HK-2 (cell line): Measurements from ENCODE around the gene FERMT3.

Experiments
- DNase-seq: peaks from one replicate; pipeline ENCODE4 v3.0.0-alpha.2; 2018; ENCODE audit not compliant: unreplicated experiment

Gene FERMT3

DNA sequence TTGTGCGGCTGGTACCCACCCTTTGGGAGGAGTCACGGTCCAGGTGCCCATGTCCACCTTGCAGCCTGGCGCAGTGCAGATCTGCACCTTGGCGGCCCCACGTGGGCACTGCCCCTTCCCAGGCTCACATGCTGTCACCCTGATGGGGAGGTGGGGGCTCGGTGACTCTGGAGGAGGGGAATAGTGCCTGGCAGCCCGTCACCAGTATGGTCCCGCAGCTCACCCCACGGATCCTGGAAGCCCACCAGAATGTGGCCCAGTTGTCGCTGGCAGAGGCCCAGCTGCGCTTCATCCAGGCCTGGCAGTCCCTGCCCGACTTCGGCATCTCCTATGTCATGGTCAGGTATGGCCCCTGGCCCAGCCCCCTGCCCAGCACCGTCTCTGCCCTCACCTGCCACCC is 14.3 kb downstream of the FERMT3 start:
- DNase-seq = no peak

DNA sequence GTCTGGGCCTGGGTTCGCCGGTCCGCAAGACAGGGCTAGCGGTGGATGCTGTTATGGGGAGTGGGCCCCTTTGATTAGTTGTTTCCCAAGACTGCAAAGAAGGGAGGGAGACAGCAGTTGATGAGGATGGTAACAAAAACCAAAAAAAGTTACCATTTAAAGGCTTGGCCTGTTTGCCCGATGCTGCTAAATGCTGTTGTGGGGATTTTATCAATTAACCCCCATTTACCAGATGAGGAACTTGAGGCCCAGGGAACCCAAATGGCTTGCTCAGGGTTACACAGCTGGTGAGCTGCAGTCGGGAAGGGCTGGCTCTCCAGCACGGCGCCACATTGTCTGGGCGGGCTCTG is 16.1 kb downstream of the FERMT3 start:
- DNase-seq = no peak

DNA sequence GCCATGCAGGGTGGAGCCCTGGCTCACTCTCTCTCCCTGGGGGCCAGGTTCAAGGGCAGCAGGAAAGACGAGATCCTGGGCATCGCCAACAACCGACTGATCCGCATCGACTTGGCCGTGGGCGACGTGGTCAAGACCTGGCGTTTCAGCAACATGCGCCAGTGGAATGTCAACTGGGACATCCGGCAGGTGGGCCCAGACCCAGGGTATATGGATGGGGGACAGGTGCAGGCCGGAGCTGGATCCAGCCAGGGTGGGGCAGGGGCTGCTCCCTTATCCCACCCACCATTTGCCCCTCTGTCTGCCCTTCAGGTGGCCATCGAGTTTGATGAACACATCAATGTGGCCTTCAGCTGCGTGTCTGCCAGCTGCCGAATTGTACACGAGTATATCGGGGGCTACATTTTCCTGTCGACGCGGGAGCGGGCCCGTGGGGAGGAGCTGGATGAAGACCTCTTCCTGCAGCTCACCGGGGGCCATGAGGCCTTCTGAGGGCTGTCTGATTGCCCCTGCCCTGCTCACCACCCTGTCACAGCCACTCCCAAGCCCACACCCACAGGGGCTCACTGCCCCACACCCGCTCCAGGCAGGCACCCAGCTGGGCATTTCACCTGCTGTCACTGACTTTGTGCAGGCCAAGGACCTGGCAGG is 16.6 kb downstream of the FERMT3 start:
- no peak for DNase-seq

DNA sequence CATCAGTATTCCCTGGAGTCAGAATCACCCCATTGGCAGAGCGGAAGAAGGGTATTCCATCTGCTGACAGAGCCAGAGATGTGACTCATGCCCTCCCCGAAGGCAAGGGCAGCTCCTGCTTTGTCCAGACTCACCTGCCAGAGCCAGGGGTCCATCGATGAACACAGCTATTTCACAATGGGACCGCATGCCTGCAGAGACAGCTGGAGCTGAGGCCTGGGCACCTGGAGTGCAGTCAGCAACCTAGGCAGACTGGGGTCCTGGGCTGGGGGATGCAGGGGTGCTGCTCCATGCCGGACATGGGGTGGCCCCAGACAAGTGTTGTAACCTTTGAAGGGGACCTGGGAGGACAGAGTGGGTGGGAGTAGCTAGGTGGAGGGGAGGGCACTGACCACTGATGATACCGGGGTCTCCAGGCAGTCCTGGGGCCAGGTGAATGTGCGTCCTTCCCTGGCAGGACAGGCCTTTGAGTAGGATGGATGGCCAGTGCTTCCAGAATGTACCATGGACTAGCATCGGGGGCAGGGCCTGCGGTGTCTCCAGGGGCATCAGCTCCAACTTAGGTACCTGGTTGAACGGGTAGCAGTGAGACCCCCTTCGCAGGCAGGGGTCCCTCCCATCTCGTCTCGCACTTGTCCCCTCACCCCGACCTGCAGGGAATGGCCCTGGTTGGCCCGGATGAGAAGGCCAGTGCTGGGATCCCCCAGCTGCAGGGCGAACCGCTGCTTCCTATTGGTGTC is 17.8 kb downstream of the FERMT3 start:
- no peak for DNase-seq

DNA sequence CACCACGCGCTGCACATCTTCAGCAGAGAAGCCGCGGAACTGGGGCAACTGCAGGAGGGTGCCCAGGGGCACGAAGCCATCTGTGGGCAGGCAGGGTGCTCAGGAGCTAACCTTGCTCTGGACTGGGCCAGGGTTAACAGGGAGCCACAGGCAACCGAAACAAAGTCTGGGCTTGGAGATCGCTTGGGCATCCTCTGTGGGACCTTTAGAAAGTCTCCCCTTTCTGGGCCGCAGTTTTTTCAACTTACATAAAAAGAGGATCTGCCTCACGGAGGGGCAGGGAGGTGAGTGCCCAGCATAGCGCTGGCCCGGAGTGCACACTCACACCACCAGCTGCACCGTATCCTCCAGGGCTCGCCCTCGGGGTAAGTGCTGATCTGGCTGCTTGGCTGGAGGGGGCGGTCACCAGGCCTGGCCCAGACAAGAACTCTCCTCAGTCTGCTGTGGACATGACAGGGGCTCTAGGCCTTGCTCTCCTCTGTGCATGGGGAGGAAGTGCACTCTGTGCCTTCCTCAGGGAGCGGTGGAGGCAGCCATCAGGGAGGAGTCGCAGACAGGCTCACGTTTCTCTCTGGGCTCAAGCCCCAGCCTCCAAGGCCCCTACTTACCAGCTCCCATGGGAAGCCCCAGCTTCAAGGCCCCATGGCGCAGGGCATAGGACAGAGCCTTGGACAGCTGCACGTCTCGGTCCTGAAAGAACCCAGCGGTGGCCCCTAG is 18.5 kb downstream of the FERMT3 start:
- no peak for DNase-seq

DNA sequence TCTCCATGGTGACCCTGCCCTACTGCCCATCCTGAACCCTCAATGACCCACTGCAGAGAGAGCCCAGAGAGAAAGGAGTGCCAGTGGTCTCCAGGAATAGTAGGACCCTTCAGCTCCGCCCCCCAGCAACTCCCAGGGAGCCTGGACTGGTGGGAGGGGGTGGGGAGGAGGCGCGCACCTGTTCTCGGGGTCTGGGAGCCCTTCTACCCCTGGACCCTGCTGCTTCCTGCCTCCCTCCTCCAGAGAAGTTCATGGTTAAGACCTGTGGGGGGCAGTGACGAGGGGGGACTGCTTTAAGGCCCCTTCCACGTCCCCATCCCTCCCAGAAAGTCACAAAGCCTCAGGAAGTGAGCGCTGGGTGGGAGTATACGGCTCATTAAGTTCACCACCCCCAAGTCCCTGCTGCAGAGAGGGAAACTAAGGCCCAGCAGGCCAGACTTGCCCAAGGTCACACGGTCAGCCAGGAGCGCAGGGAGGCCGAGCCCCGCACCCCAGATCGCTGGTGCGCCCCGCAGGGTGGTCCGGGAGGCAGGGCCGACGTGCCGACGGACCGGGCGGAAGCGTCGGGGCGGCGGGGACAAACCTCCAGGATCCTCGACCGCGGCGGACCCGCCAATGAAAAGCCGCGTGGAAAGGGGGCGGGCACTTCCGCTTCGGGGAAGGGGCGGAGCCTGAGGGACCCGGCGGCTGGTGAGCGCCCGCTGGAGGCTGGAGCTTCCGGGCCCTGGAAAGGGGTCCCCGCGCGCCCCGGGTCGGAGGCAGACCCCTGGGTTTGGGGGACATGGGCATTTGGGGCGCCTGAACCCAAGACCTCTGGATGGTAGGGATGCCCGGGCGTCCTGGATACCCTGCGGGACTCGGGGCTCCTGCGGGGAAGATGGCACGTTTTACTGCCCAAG is 19.3 kb downstream of the FERMT3 start, which contains the start of the genes NUDT22 and TRPT1:
NUDT22 (plus strand) TSS at position 667 of the 899 bp plus-strand sequence. CDS start 379 bp downstream, outside the sequence.
TRPT1 (minus strand) TSS at position 579 of the 899 bp plus-strand sequence; CDS start at position 253, 326 bp downstream.
- peak; percentile 84 for DNase-seq

DNA sequence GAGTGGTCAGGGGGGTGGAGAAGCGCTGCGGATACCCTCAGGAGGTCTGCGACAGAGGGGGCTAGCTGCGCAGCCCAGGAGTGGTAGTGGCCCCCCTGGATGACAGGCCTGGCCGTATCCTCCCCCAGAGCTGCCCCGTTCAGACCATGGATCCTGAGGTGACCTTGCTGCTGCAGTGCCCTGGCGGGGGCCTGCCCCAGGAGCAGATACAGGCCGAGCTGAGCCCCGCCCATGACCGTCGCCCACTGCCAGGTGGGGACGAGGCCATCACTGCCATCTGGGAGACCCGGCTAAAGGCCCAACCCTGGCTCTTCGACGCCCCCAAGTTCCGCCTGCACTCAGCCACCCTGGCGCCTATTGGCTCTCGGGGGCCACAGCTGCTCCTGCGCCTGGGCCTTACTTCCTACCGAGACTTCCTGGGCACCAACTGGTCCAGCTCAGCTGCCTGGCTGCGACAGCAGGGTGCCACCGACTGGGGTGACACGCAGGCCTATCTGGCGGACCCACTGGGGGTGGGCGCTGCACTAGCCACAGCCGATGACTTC is 20.1 kb downstream of the FERMT3 start:
- no peak for DNase-seq

DNA sequence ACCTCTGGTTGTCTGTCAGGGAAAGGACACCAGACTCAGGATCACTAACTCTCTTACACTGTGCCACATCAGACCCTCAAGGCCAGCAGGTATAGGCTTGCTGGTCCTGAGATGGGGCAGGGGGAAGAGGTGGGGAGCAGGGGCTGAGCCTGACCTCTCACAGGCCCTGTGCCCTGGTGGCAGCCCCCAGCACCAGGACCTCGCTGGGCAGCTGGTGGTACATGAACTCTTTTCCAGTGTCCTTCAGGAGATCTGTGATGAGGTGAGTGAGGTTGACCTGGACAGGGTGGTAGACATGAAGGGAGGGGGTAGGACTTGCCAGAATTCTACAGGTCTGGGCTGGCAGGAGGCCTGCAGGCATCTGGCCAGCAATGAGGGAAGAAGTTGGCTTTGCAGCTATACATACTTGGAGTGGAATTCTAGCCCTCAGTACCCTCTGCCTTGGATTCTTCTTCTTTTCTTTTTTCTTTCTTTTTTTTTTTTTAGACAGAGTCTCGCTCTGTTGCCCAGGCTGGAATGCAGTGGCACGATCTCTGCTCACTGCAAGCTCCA is 21.0 kb downstream of the FERMT3 start:
- no peak for DNase-seq

DNA sequence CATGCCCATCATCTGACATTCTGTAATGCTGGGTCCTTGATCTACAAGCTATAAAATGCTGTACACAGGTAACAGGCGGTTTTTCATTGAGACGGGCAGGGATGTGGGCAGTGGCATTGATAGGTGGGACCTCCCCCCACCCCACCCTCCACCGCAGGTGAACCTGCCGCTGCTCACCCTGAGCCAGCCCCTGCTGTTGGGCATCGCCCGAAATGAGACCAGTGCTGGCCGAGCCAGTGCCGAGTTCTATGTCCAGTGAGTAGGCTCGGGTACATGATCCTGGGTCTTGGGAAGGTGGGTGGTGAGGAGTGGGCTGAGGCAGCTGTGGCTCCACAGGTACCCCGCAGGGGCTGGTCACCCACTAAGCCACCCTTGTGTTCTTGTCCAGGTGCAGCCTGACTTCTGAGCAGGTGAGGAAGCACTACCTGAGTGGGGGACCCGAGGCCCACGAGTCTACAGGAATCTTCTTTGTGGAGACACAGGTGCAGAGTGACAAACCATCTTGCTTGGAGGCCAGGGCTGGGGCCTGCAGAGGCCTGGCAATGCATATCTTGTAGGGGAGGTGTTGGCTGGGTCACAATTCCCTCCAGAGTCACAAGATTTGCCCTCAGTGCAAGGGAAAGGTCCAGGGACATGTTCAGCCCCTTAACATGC is 22.7 kb downstream of the FERMT3 start:
- DNase-seq = no peak

DNA sequence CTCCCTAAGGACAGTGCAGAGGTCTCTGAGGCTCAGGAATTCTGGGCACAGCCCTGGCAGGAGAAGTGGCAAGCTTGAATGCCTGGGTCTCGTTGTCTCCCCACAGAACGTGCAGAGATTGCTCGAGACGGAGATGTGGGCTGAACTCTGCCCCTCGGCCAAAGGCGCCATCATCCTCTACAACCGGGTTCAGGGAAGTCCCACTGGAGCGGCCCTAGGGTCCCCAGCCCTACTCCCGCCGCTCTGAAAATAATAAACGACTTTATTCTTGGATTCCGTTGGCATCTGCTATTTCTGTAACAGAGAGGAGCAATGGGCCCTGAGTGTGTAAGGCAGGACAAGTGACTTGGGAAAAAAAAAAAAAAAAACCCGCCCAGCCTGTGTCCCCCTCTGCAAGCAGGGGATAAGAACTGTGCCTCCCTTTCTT is 23.2 kb downstream of the FERMT3 start:
- no peak for DNase-seq

DNA sequence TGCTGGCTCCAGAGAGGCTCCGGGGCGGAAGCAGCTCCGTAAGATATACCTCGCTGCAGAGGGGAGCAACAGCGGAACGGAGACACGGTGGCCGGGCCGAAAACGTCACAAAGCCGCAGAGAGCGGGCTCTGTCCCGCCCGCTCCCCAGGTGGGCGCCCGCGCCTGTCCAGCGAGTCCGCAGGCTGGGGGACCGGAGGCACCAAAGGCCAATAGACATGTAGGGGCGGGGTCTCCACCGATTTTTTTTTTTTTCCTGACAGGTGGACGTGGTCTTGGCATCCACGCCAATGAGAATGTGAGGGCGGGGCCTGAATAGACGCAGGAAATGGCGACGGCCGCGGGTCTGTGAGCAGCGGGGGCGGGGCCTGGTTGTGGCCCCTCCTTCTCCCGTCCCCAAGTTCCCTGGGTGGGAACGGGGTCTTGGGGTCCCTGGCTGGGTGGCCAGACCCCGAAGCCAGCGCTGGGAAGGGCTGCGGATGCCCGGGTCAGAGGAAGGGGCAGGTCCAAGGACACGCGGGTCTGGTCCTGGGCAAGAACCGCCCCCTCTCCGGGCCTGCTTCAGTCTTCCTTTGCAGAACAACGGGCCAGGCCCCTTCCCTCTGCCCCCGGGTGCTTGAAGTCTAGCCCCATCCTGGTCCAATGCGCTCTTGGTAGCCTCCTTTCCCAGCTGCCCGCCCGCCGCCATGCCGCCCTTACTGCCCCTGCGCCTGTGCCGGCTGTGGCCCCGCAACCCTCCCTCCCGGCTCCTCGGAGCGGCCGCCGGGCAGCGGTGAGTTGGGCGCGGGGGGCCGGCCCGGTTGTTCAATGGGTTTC is 23.9 kb downstream of the FERMT3 start, which contains the start of gene DNAJC4:
DNAJC4 (plus strand) TSS at position 378 of the 814 bp plus-strand sequence; CDS start at position 685, 307 bp downstream.
- DNase-seq = peak; percentile 85

DNA sequence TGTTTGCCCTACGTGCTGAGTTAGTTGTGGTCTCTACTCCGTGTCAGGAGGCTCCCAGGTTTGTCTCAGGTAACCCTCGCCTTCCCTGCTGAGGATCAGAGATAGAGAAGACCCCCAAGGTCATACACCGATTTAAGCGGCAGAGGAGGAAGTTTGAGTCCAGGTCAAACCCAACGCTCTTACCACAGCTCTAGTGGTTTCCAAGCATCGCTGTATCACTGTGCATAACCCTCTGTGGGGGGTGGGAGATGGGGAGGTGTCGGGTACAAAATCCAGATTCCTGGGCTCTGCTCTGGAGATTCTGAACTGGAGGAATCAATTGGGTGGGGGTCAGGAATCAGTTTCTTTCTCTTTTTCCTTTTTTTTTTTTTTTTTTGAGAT is 24.5 kb downstream of the FERMT3 start:
- no peak for DNase-seq

DNA sequence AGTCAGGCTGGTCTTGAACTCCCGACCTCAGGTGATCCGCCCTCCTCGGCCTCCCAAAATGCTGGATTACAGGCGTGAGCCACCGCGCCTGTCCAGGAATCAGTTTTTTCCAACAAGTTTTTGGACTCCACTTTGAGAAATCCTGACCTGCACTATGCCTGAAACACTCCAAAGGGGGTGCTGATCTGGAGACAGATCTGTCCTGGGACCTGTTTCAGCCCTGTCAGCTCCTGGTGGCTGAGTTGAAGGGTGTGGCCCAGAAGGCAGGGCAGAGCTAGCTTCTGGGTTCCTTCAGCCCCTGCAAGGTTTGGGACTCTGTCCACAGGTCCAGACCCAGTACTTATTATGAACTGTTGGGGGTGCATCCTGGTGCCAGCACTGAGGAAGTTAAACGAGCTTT is 25.0 kb downstream of the FERMT3 start:
- DNase-seq = no peak

DNA sequence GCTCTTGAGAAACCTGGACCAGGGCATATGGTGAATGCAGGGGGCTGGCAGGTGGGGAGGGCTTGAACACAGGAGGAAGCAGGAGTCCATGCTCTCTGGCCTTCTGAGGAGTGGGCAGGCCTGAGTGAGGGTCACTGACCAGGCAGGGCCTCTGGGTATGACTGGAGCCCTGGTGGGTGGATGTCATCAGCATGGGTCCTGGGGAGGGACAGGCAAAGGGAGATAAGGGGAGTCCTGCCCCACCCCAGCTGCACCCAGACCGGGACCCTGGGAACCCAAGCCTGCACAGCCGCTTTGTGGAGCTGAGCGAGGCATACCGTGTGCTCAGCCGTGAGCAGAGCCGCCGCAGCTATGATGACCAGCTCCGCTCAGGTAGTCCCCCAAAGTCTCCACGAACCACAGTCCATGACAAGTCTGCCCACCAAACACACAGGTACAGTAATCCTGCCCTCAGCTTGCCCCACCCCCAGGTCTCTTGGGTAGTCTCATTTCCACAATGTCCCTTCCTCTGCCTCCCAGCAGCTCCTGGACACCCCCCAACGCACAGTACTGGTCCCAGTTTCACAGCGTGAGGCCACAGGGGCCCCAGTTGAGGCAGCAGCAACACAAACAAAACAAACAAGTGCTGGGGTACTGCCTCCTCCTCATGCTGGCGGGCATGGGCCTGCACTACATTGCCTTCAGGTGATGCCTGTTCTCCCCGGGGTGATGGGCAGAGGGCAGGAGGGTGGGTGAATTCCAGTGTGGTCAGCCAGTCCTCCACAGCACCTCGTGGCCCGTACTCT is 25.9 kb downstream of the FERMT3 start:
- no peak for DNase-seq

DNA sequence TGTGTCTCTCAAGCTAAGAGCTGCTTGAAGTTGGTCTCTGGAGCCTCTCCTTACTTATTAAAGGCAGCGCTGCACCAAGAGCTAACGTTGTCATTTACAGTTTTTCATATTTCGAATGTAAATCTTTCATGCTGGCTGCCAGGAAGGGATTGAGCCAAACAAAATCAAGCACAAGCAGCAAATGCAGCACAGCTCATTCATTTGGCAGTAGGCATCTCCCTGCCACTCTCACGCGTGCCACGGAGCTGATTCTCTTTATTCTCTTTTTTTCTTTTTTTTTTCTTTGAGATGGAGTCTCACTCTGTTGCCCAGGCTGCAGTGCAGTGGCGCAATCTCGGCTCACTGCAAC is 26.4 kb downstream of the FERMT3 start:
- DNase-seq = no peak

DNA sequence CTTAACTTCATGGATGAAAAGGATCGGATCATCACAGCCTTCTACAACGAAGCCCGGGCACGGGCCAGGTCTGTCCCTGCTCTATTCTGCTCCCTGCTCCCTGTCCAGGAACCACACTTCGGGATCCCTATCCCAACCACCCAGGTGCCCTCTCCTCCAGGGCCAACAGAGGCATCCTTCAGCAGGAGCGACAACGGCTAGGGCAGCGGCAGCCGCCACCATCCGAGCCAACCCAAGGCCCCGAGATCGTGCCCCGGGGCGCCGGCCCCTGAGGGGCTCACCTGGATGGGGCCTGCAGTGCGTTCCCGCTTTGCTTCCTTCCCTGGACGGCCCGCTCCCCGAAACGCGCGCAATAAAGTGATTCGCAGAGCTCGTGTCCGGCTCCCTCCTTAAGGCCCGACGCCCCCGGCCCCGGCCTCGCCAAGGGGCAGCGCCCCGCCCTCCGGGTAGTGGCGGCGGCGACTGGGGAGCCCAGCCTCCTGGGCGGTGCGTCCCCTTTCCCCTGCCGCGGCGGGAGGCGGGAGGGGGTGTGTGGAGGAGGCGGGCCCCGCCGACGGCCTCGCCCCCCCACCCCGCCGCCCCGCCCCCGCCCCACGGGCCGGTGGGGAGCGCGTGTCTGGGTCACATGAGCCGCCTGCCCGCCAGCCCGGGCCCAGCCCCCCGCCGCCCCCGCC is 27.5 kb downstream of the FERMT3 start, which contains the start of gene VEGFB:
VEGFB (plus strand) TSS at position 672 of the 674 bp plus-strand sequence. CDS start 250 bp downstream, outside the sequence.
- peak; percentile 57 for DNase-seq

DNA sequence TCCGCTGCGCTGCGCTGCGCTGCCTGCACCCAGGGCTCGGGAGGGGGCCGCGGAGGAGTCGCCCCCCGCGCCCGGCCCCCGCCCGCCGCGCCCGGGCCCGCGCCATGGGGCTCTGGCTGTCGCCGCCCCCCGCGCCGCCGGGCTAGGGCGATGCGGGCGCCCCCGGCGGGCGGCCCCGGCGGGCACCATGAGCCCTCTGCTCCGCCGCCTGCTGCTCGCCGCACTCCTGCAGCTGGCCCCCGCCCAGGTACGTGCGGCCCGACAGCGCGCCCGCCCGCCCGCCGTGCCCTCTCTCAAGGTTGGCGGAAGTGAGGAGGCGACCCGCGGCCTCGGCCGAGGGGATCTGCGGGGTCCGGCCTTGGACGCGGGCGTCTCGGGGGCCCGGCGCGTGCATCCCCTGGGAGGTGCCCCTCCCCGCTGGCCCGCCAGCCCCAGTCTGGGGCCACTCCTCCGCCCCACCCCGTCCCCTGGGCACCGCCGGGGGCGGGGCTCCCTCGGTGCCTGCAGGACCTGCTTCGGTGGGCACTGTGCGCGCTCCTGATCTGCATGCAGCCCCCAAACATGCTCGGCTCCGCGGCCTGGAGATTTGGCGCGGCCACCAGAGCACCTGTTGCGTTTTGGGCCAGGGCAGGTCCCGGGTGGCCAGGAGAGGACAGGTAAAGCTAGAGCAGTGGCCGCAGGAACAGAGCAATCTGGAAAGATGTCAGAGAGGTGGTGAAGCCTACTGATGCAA is 28.3 kb downstream of the FERMT3 start:
- DNase-seq = no peak
